Hematopoietic multipotent progenitor cell (in vitro differentiated cells): ENCODE results near the gene RAD23A. TPM values are rescaled to one million over a fixed set of nuclear protein-coding genes. Genes with fewer than 3 reads are reported as not detected.

ENCODE experiments used
- DNase-seq, 3 donors: peaks; one replicate each; pipeline ENCODE4 v3.0.0-alpha.2; 2011 to 2015; ENCODE audit warnings: low read depth in 2 of 3, low spot score in 2 of 3
- small RNA-seq: library from RNA; depleted of rRNA; stranded (forward); fragments of <200 nt; gene quantifications from one replicate; pipeline ENCODE3, GENCODE V24; 2012
- total RNA-seq: library from RNA; depleted of rRNA; stranded (reverse); fragments of >200 nt; gene quantifications from one replicate; pipeline ENCODE4 v1.2.3, GENCODE V29; 2012

The RAD23A gene
- total RNA-seq, 1 donor: 84.3 TPM

GRCh38 chr19:13001166-13001501, 55.5 kb downstream of the RAD23A start:
- DNase-seq: no peak

DNA sequence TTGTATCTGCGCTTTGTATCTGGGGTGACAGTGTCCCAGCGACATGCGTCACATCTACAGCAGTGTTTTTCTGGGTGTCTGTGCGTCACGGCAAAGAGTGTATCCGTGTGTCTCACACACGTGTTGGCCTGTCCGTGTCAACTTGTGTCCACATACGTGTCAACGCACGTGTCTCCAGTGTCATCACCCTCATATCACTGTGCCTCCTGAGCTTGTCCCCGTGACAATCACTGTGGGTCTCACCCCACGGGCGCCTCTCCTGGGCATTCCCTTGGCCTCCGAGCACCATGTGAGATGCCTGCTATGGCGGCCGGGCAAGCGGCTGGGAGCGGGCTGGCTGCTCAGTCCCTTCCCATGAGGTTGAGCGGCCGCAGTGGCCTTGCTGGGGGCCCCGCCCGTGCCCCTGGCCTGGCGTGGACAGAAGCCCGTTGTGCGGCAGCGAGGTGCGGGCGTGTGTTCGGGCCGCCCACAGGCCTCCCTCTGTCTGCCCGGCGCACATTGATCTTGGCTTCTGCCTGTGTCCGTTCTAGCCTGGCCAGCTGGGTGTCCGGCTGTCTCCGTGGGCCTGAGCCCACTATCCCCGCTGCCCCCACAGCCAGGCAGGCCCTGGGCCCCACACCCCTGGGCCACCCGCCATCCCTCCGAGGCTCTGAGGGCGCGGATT, 56.0 kb downstream of the RAD23A start:
- DNase-seq: no peak

- no peak for DNase-seq
These were observed 56.7 kb downstream of the RAD23A start for GRCh38 chr19:13002166-13002898.

DNA sequence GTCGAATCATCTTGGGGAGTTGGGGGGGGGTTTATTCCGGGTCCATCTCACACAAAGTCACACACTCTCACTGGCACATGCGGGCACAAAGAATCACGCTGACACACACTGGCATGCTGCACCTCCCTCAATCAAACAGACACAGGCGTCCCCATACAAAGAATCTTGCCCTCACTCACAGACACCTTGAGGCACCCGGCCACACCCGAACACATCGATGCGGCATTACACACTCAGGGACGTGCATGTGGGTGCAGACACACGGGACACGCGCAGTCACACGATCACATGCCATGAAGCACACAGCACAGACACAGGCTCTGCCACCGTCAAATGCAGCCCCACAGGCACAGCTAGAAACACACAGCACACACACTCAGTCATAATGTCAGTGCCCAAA, 57.4 kb downstream of the RAD23A start:
- DNase-seq: no peak

Small RNA genes lying within 50 kb of the gene (small RNA-seq; reads per million reads assigned to genes)
- 1.1 reads per million, percentile 41 among the genes with 10 or more reads in this experiment for gene MIR5695
- gene MIR6515: 2.4 reads per million, percentile 72 among the genes with 10 or more reads in this experiment

Other genes starting within 250 kb of the RAD23A start
- 31.2 TPM for gene FBXW9, start 249.2 kb upstream of the RAD23A start, total RNA-seq
- gene TNPO2, start 221.9 kb upstream of the RAD23A start, total RNA-seq: 68.1 TPM
- 162 TPM for gene TRIR, start 211.2 kb upstream of the RAD23A start, total RNA-seq
- 106 TPM for gene GET3, start 208.4 kb upstream of the RAD23A start, total RNA-seq
- not detected for gene BEST2, start 194.1 kb upstream of the RAD23A start, total RNA-seq
- 29.9 TPM for gene HOOK2, start 170.3 kb upstream of the RAD23A start, total RNA-seq
- gene JUNB, start 154.4 kb upstream of the RAD23A start, total RNA-seq: 700 TPM
- 278 TPM for gene PRDX2, start 144.1 kb upstream of the RAD23A start, total RNA-seq
- not detected for gene THSD8, start 143.8 kb upstream of the RAD23A start, total RNA-seq
- gene RNASEH2A, start 139.3 kb upstream of the RAD23A start, total RNA-seq: 35.0 TPM
- not detected for gene RTBDN, start 111.3 kb upstream of the RAD23A start, total RNA-seq
- 7.3 TPM for gene MAST1, start 107.3 kb upstream of the RAD23A start, total RNA-seq
- 25.6 TPM for gene DNASE2, start 64.4 kb upstream of the RAD23A start, total RNA-seq
- gene KLF1, start 58.7 kb upstream of the RAD23A start, total RNA-seq: 71.4 TPM
- 87.3 TPM for gene GCDH, start 54.7 kb upstream of the RAD23A start, total RNA-seq
- gene SYCE2, start 26.6 kb upstream of the RAD23A start, total RNA-seq: 0.27 TPM
- gene FARSA, start 12.2 kb upstream of the RAD23A start, total RNA-seq: 134 TPM
- gene CALR, start 7.3 kb upstream of the RAD23A start, total RNA-seq: 1,092 TPM
- gene GADD45GIP1, start 11.4 kb downstream of the RAD23A start, total RNA-seq: 24.5 TPM
- under 0.01 TPM for gene DAND5, start 23.7 kb downstream of the RAD23A start, total RNA-seq
- 23.4 TPM for gene NFIX, start 49.6 kb downstream of the RAD23A start, total RNA-seq
- 305 TPM for gene LYL1, start 157.0 kb downstream of the RAD23A start, total RNA-seq
- gene TRMT1, start 170.9 kb downstream of the RAD23A start, total RNA-seq: 60.9 TPM
- gene NACC1, start 172.4 kb downstream of the RAD23A start, total RNA-seq: 73.5 TPM
- gene STX10, start 204.5 kb downstream of the RAD23A start, total RNA-seq: 86.2 TPM
- 382 TPM for gene IER2, start 204.5 kb downstream of the RAD23A start, total RNA-seq